HG03521 (cell line): ENCODE data around the gene SDR42E2.

Experiments used
- ATAC-seq: cut with Tn5 transposase; IDR thresholded peaks from one replicate; pipeline ENCODE4 v1.9.1; 2021; ENCODE audit warnings: mild to moderate bottlenecking, moderate library complexity; ENCODE audit not compliant: unreplicated experiment

The SDR42E2 gene

DNA sequence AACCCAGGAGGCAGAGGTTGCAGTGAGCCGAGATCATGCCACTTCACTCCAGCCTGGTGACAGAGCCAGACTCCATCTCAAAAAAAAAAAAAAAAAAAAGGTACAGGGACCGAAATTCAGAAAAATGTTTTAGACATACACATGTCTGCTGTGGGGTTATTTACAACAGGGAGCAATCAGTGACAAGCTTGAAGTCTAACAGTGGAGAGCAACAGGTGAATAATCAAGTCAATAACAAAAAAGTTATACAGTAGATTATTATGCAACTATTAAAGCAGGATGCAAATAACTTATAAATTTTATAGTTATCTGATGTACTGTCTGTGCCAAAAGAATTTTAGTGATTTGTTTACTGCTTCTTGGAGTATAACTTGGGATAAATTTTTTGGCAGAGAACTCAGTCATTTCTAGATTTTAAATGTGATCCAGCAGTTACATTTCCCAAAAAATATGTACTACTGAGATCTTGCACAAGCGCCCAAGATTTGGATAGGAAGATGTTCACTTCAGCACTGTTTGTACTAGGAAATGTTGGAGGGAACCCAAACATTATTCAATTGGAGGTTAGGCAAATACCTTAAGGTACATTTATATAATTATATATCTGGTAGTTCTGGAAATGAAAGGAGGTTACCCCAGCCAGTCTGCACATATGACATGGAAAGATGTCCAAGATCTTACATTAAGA lies 77.9 kb downstream of the SDR42E2 start:
- no peak for ATAC-seq
